ENCODE measurements around the gene GALNT3.

The GALNT3 gene

DNA sequence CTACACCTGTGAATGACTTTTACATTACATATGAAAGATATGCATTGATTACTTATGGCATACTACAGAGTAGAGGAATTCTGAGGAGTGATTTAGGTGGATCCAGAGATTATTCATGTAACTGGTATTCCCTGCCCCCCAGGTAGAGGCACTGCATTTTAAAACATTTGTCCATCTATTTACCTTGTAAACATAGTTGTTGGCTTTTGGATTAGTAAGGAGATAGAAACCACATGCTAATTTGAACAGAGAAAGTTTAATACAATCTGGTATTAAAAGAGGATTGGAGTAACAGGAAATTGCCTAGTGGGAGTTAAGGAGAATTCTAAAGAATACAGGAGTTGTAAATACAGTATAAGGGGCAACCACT, 15.9 kb downstream of the GALNT3 start:
- no peak overlapping the region for H3K4me3 ChIP-seq (ENCODE audit: low read depth, low read length)
- TF ChIP-seq, protein P1, sequence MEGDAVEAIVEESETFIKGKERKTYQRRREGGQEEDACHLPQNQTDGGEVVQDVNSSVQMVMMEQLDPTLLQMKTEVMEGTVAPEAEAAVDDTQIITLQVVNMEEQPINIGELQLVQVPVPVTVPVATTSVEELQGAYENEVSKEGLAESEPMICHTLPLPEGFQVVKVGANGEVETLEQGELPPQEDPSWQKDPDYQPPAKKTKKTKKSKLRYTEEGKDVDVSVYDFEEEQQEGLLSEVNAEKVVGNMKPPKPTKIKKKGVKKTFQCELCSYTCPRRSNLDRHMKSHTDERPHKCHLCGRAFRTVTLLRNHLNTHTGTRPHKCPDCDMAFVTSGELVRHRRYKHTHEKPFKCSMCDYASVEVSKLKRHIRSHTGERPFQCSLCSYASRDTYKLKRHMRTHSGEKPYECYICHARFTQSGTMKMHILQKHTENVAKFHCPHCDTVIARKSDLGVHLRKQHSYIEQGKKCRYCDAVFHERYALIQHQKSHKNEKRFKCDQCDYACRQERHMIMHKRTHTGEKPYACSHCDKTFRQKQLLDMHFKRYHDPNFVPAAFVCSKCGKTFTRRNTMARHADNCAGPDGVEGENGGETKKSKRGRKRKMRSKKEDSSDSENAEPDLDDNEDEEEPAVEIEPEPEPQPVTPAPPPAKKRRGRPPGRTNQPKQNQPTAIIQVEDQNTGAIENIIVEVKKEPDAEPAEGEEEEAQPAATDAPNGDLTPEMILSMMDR (IDR thresholded peaks at IDR 0.05; ENCODE audit: low read depth, low read length, missing control alignments) = no peak
- DNase-seq (ENCODE audit: low read depth) = no peak
- in situ Hi-C loops (cut with HindIII; ENCODE audit: low sequenced_read_pairs) = no loop called here

DNA sequence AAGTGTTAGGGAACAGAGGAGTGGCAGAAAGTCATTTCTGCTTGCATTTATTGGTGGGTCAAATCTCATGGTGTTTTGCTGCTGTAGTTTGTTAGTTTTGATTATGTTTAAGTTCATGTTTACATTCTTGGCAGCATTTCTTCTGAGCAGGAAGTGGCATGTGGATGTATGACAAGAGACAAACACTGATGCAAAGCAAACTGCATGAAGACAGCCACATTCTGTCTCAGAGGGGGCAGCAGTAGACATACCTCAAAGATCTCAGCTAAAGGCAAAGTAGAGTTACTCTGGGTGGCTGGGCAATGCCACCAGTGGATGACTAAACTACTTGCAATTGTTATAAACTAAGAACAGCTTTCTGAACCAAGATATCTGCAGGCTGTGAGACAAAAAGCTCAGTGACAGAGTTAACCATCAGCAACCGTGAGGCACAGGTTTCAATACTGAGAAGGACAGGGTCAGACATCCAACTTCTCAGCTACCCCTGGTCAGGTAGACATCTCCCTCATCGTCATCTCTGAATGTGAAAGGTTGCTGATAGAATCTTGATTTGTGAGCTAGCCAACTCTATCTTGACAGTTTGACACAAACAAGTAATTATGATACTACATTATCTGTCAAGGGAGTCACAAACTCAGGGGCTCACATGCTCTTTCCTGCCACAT, 16.4 kb downstream of the GALNT3 start:
- no peak overlapping the region for H3K4me3 ChIP-seq (ENCODE audit: low read depth, low read length)
- DNase-seq (ENCODE audit: low read depth) = no peak
- in situ Hi-C loops (cut with HindIII; ENCODE audit: low sequenced_read_pairs) = no loop called here
- TF ChIP-seq, protein P1 (IDR thresholded peaks at IDR 0.05; ENCODE audit: low read depth, low read length, missing control alignments) = no peak

DNA sequence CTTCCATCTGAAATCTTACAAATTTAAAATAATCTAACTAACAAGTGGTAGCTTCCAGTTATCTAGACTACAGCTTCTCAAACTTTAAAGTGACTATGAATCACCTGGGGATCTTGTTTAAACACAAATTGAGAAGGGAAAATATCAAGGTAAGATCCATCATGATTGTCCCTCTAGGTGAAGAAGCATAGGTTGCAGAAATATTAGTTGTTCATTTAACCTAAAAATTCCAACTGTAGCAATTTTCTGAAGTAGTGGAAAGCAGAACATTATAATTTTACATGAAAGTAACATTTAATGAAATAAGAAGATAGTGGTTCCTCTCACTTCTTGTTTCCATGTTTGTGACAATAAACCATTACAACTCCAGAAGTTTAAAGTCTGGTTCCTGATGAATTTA, 17.3 kb downstream of the GALNT3 start:
- no peak for DNase-seq (ENCODE audit: low read depth)
- in situ Hi-C loops (cut with HindIII; ENCODE audit: low sequenced_read_pairs) = no loop called here
- TF ChIP-seq, protein P1 (IDR thresholded peaks at IDR 0.05; ENCODE audit: low read depth, low read length, missing control alignments) = no peak
- no peak overlapping the region for H3K4me3 ChIP-seq (ENCODE audit: low read depth, low read length)

DNA sequence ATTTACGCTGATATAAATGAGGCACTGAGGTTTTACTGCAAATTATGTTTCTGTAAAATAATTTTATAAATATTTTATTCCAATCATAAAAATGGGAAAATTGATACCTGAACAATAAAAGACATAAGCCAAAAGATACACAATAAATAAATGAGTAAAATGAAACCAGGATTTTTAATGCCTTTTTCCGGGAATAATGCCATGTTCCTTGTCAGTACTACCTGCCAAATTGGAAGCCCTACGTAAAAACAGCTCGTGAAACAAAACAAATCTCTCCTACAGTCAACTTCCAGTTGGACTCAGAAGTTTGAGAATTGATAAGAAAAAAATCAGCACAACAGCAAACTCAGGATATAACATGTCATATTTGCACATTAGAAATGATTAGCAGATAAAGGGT, 18.0 kb downstream of the GALNT3 start:
- H3K4me3 ChIP-seq (ENCODE audit: low read depth, low read length) = no peak overlapping the region
- TF ChIP-seq, protein P1 (IDR thresholded peaks at IDR 0.05; ENCODE audit: low read depth, low read length, missing control alignments) = no peak
- in situ Hi-C loops (cut with HindIII; ENCODE audit: low sequenced_read_pairs) = no loop called here
- DNase-seq (ENCODE audit: low read depth) = peak; percentile 39

DNA sequence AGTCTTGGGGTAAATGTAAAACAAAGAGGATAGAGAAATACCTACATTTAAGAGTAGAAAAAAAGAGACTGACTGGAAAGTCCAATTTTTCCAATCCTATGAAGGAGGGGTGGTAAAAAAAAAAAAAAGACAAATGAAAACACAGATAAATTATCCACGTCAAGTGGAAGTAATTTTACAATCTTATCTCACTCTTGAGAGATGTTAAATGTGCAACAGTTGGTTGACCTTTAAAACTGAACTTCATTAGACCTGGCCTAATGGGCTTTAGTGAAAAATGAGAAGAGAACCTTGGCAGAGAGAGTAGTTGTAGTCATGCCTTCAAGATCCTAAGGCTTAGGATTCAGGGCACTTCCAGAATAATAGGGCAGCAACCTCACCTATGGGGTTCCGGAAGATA, 20.4 kb downstream of the GALNT3 start:
- in situ Hi-C loops (cut with HindIII; ENCODE audit: low sequenced_read_pairs) = no loop called here
- no peak for DNase-seq (ENCODE audit: low read depth)
- TF ChIP-seq, protein P1 (IDR thresholded peaks at IDR 0.05; ENCODE audit: low read depth, low read length, missing control alignments) = no peak
- no peak overlapping the region for H3K4me3 ChIP-seq (ENCODE audit: low read depth, low read length)

DNA sequence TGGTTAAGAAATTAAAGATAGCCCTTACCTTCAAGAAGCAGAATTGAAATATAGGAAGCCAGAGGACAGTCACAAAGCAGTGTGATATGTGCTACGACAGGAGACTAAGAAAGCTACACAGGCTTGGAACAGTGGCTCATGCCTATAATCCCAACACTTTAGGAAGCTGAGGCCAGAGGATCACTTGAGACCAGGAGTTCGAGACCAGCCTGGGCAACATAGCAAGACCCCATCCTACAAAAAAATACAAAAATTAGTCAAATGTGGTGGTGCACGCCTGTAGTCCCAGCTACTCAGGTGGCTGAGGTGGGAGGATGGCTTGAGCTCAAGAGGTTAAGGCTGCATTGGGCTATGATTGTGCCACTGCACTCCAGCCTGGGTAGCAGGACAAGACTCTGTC, 21.9 kb downstream of the GALNT3 start:
- TF ChIP-seq, protein P1 (IDR thresholded peaks at IDR 0.05; ENCODE audit: low read depth, low read length, missing control alignments) = no peak
- no peak for DNase-seq (ENCODE audit: low read depth)
- H3K4me3 ChIP-seq (ENCODE audit: low read depth, low read length) = no peak overlapping the region
- in situ Hi-C loops (cut with HindIII; ENCODE audit: low sequenced_read_pairs) = no loop called here
